Measurements from ENCODE around the gene PABPC3.

The PABPC3 gene

GRCh38 chr13:25143706-25144105, 47.8 kb downstream of the PABPC3 start:
- no peak overlapping the region for H3K9ac ChIP-seq (ENCODE audit: low read depth, low read length)
- H4K20me1 ChIP-seq (ENCODE audit: insufficient read depth, low read length), result no peaks in the 10 kb centered on the region
- no peaks in the 10 kb centered on the region for H3K9me3 ChIP-seq (ENCODE audit: insufficient read depth, low read length, severe bottlenecking)
- H3K4me3 ChIP-seq (ENCODE audit: low read depth in 1 of 2, low read length in 2 of 2), result no peak overlapping the region
- H2AFZ ChIP-seq (ENCODE audit: low read depth, low read length), result no peak overlapping the region
- no peaks in the 10 kb centered on the region for H3K4me1 ChIP-seq (ENCODE audit: insufficient read depth, low read length)
- no peaks in the 10 kb centered on the region for H3K36me3 ChIP-seq (ENCODE audit: insufficient read depth, low read length)
- DNase-seq, result no peak
- ATAC-seq (ENCODE audit: insufficient read depth, low read depth), result no peak
- no peak overlapping the region for H3K27ac ChIP-seq (ENCODE audit: low read length)
- H3K27me3 ChIP-seq (ENCODE audit: insufficient read depth, low read length, poor library complexity), result peaks cover 24% of the 10 kb centered on the region
- TF ChIP-seq EZH2 (IDR thresholded peaks at IDR 0.05; ENCODE audit: borderline replicate concordance, low read depth, low read length, severe bottlenecking) (no peak), CTCF (IDR thresholded peaks at IDR 0.05; ENCODE audit: borderline replicate concordance, extremely low read depth, low read length, poor library complexity, severe bottlenecking) (no peak)
- H3K79me2 ChIP-seq (ENCODE audit: insufficient read depth, low read length), result no peaks in the 10 kb centered on the region
- no peak overlapping the region for H3K4me2 ChIP-seq (ENCODE audit: insufficient read depth, low read length)

GRCh38 chr13:25147638-25148401, 51.9 kb downstream of the PABPC3 start:
- H3K79me2 ChIP-seq (ENCODE audit: insufficient read depth, low read length), result no peaks in the 10 kb centered on the region
- no peak overlapping the region for H2AFZ ChIP-seq (ENCODE audit: low read depth, low read length)
- no peaks in the 10 kb centered on the region for H3K9me3 ChIP-seq (ENCODE audit: insufficient read depth, low read length, severe bottlenecking)
- no peak for TF ChIP-seq CTCF (IDR thresholded peaks at IDR 0.05; ENCODE audit: borderline replicate concordance, extremely low read depth, low read length, poor library complexity, severe bottlenecking)
- no peak for TF ChIP-seq EZH2 (IDR thresholded peaks at IDR 0.05; ENCODE audit: borderline replicate concordance, low read depth, low read length, severe bottlenecking)
- no peaks in the 10 kb centered on the region for H4K20me1 ChIP-seq (ENCODE audit: insufficient read depth, low read length)
- peaks cover 23% of the 10 kb centered on the region for H3K27me3 ChIP-seq (ENCODE audit: insufficient read depth, low read length, poor library complexity)
- no peak overlapping the region for H3K27ac ChIP-seq (ENCODE audit: low read length)
- no peak overlapping the region for H3K9ac ChIP-seq (ENCODE audit: low read depth, low read length)
- H3K4me1 ChIP-seq (ENCODE audit: insufficient read depth, low read length), result no peaks in the 10 kb centered on the region
- DNase-seq (no peak), ATAC-seq (ENCODE audit: insufficient read depth, low read depth) (no peak)
- H3K4me3 ChIP-seq (ENCODE audit: low read depth in 1 of 2, low read length in 2 of 2), result no peak overlapping the region
- no peaks in the 10 kb centered on the region for H3K36me3 ChIP-seq (ENCODE audit: insufficient read depth, low read length)
- H3K4me2 ChIP-seq (ENCODE audit: insufficient read depth, low read length), result no peak overlapping the region

GRCh38 chr13:25148402-25148771, 52.5 kb downstream of the PABPC3 start:
- no peak for TF ChIP-seq EZH2 (IDR thresholded peaks at IDR 0.05; ENCODE audit: borderline replicate concordance, low read depth, low read length, severe bottlenecking)
- TF ChIP-seq CTCF (IDR thresholded peaks at IDR 0.05; ENCODE audit: borderline replicate concordance, extremely low read depth, low read length, poor library complexity, severe bottlenecking), result no peak

More at GRCh38 chr13:25148402-25148771, 52.5 kb downstream of the PABPC3 start:
- no peaks in the 10 kb centered on the region for H3K79me2 ChIP-seq (ENCODE audit: insufficient read depth, low read length)
- H3K4me3 ChIP-seq (ENCODE audit: low read depth in 1 of 2, low read length in 2 of 2), result no peak overlapping the region
- H2AFZ ChIP-seq (ENCODE audit: low read depth, low read length), result no peak overlapping the region
- H3K4me1 ChIP-seq (ENCODE audit: insufficient read depth, low read length), result no peaks in the 10 kb centered on the region
- H3K4me2 ChIP-seq (ENCODE audit: insufficient read depth, low read length), result no peak overlapping the region
- ATAC-seq (ENCODE audit: insufficient read depth, low read depth), result no peak
- no peaks in the 10 kb centered on the region for H3K9me3 ChIP-seq (ENCODE audit: insufficient read depth, low read length, severe bottlenecking)
- no peak for DNase-seq
- no peak overlapping the region for H3K27ac ChIP-seq (ENCODE audit: low read length)
- H4K20me1 ChIP-seq (ENCODE audit: insufficient read depth, low read length), result no peaks in the 10 kb centered on the region
- H3K9ac ChIP-seq (ENCODE audit: low read depth, low read length), result no peak overlapping the region
- H3K27me3 ChIP-seq (ENCODE audit: insufficient read depth, low read length, poor library complexity), result peaks cover 23% of the 10 kb centered on the region
- no peaks in the 10 kb centered on the region for H3K36me3 ChIP-seq (ENCODE audit: insufficient read depth, low read length)
